Endothelial cell of umbilical vein (primary cell): ENCODE results near the gene NFATC2.

Source experiments
- EZH2 ChIP-seq: IDR thresholded peaks from 2 replicates; pipeline ENCODE4 v1.6.1; 2012; ENCODE audit warnings: borderline replicate concordance, low read depth, mild to moderate bottlenecking, moderate library complexity, low read length, inconsistent platforms; ENCODE audit not compliant: severe bottlenecking
- GATA2 ChIP-seq: IDR thresholded peaks from 2 replicates; pipeline ENCODE4 v1.7.0; 2011; ENCODE audit warnings: low read depth, mild to moderate bottlenecking, moderate library complexity, mixed read lengths, low read length; ENCODE audit not compliant: insufficient read length, insufficient read depth
- JUN ChIP-seq: IDR thresholded peaks from 2 replicates; pipeline ENCODE4 v1.6.1; 2011; ENCODE audit warnings: borderline replicate concordance, low read depth; ENCODE audit not compliant: insufficient read length, insufficient read depth
- MYC ChIP-seq: IDR thresholded peaks from one replicate; pipeline ENCODE4 v1.6.1; 2011; ENCODE audit warnings: mild to moderate bottlenecking, low read depth, low read length
- POLR2A ChIP-seq: IDR thresholded peaks from 2 replicates; pipeline ENCODE4 v1.6.1; 2012; ENCODE audit warnings: low read depth, mild to moderate bottlenecking, control low read depth, low read length
- POLR2AphosphoS5 ChIP-seq: IDR thresholded peaks from 2 replicates; pipeline ENCODE4 v1.6.1; 2012; ENCODE audit warnings: low read depth, mild to moderate bottlenecking, control low read depth, low read length, moderate library complexity; ENCODE audit not compliant: insufficient read depth
- TF ChIP-seq, protein P1 (sequence below), 2 donors: IDR thresholded peaks; 1 replicate in 1 of 2; 2 replicates in 1 of 2; pipeline ENCODE4 v1.5.1; 2011; ENCODE audit warnings: low read length in 2 of 2, mild to moderate bottlenecking in 2 of 2, moderate library complexity in 2 of 2, control low read depth in 1 of 2, inconsistent platforms in 1 of 2, low read depth in 1 of 2; ENCODE audit not compliant: insufficient read depth in 1 of 2; ENCODE audit errors: extremely low read depth in 1 of 2
- TF ChIP-seq, protein P2 (sequence below): IDR thresholded peaks from 2 replicates; pipeline ENCODE4 v1.6.1; 2011; ENCODE audit not compliant: insufficient read depth, insufficient read length

DNA sequence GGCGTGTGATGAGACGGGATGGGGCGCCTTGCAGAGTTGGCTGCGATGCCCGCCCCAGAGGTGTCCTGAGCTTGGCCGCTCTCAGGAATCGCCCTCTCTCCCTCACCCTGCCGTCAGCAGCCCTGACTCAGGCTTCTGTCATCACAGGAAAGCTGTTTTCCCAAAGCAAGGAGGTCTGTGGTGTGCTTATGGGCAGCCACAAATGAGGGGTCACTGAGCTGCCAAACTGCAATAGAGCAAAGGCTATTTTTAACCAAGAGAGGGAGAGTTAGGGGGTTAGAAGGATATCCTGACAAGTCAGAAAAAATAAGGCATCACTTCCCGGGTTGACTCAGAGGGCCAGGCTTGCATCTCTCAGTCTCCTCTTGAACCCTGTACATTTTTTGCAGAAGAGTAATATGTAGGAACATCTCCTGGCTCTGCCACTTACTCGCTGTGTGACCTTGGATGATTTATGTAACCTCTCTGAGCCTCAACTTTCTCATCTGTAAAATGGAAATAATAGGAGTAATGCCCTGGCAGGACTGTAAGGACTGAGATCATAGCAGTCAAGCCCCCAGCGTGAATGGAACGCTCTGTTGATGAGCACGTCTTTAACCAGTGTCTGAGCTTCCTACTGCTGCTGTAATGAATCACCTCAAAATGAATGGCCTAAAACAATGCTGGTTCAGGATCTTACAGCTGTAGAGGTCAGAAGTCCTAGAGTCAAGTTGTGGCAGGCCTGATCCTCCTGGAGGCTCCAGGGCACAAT lies 181.9 kb downstream of the NFATC2 start:
- TF ChIP-seq JUN (peak; percentile 89), POLR2A (no peak), MYC (no peak), POLR2AphosphoS5 (peak; percentile 80), EZH2 (no peak), GATA2 (peak; percentile 26)
- TF ChIP-seq, protein P1, sequence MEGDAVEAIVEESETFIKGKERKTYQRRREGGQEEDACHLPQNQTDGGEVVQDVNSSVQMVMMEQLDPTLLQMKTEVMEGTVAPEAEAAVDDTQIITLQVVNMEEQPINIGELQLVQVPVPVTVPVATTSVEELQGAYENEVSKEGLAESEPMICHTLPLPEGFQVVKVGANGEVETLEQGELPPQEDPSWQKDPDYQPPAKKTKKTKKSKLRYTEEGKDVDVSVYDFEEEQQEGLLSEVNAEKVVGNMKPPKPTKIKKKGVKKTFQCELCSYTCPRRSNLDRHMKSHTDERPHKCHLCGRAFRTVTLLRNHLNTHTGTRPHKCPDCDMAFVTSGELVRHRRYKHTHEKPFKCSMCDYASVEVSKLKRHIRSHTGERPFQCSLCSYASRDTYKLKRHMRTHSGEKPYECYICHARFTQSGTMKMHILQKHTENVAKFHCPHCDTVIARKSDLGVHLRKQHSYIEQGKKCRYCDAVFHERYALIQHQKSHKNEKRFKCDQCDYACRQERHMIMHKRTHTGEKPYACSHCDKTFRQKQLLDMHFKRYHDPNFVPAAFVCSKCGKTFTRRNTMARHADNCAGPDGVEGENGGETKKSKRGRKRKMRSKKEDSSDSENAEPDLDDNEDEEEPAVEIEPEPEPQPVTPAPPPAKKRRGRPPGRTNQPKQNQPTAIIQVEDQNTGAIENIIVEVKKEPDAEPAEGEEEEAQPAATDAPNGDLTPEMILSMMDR (IDR thresholded peaks at IDR 0.05; ENCODE audit: extremely low read depth in 1 of 2, insufficient read depth in 1 of 2, low read depth in 1 of 2, low read length in 2 of 2), result no peak
- TF ChIP-seq, protein P2, sequence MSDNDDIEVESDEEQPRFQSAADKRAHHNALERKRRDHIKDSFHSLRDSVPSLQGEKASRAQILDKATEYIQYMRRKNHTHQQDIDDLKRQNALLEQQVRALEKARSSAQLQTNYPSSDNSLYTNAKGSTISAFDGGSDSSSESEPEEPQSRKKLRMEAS, result no peak
